Spleen (tissue), 11 donors: Measurements from ENCODE around the gene SYNJ1. TPM values are rescaled to one million over a fixed set of nuclear protein-coding genes. Genes with fewer than 3 reads are reported as not detected.
A peak's percentile ranks its signal among the peaks of the same experiment; 100 is the strongest.

Experiments
- DNase-seq: peaks from one replicate; pipeline ENCODE4 v3.0.0-alpha.2; 2020
- H3K27ac ChIP-seq, 8 donors: fragments of 200-600 bp; sonication (generic) in 7 of 8; 1 replicate in 4 of 8; 2 replicates in 4 of 8; pipeline versions ENCODE4 v1.5.0 to v1.8.0; 2016 to 2021; ENCODE audit warnings: inconsistent platforms in 4 of 8, mild to moderate bottlenecking in 4 of 8, moderate library complexity in 1 of 8
- H3K27me3 ChIP-seq, 7 donors: fragments of 200-600 bp; sonication (generic) in 6 of 7; replicated peaks in 1 of 7; 1 replicate in 4 of 7; 2 replicates in 3 of 7; pipeline versions ENCODE4 v1.5.0 to v1.8.0; 2016 to 2021; ENCODE audit warnings: inconsistent platforms in 3 of 7, mild to moderate bottlenecking in 1 of 7
- H3K36me3 ChIP-seq, 6 donors: fragments of 200-600 bp; sonication (generic) in 5 of 6; 1 replicate in 4 of 6; 2 replicates in 2 of 6; pipeline versions ENCODE4 v1.5.0 to v1.8.0; 2016 to 2021; ENCODE audit warnings: inconsistent platforms in 2 of 6
- H3K4me1 ChIP-seq, 6 donors: fragments of 200-600 bp; sonication (generic) in 5 of 6; 1 replicate in 3 of 6; 2 replicates in 3 of 6; pipeline versions ENCODE4 v1.5.0 to v1.8.0; 2016 to 2021; ENCODE audit warnings: inconsistent platforms in 3 of 6
- H3K4me3 ChIP-seq, 8 donors: fragments of 200-600 bp; sonication (generic) in 7 of 8; 1 replicate in 4 of 8; 2 replicates in 4 of 8; pipeline versions ENCODE4 v1.5.0 to v1.8.0; 2016 to 2021; ENCODE audit warnings: inconsistent platforms in 4 of 8, mild to moderate bottlenecking in 4 of 8, moderate library complexity in 2 of 8
- H3K9me3 ChIP-seq, 8 donors: fragments of 200-600 bp; sonication (generic) in 7 of 8; 1 replicate in 4 of 8; 2 replicates in 4 of 8; pipeline versions ENCODE4 v1.5.0 to v1.8.0; 2016 to 2021; ENCODE audit warnings: inconsistent platforms in 4 of 8
- POLR2A ChIP-seq, 3 donors: fragments of 450-650 bp; IDR thresholded peaks; one replicate each; pipeline ENCODE4 v1.5.1; 2017; ENCODE audit warnings: antibody characterized with exemption in 3 of 3, mild to moderate bottlenecking in 1 of 3
- POLR2AphosphoS5 ChIP-seq, 3 donors: sonication (generic); formaldehyde crosslinking; IDR thresholded peaks; one replicate each; pipeline ENCODE4 v1.5.1; 2017; ENCODE audit warnings: antibody characterized with exemption in 3 of 3
- WGBS, 5 donors: extraction: QIAGEN DNeasy Blood & Tissue Kit in 3 of 5; methylation state at CpG; one replicate each; pipeline versions ENCODE4 v1.1.5 to v1.1.7; 2013 to 2018; 5-methylcytosine and 5-hydroxymethylcytosine counted together
- intact Hi-C: fragments of 100-400 bp; cut with DNase I; formaldehyde crosslinking; loops from one replicate; pipeline ENCODE4 v1.15.0; 2023; ENCODE audit warnings: low total_unique reads
- polyA plus RNA-seq, 3 donors: library from polyadenylated mRNA; stranded (reverse); fragments of 200-250 nt; gene quantifications; one replicate each; pipeline ENCODE4 v1.2.1, GENCODE V29; 2013
- total RNA-seq, 7 donors: library from RNA; depleted of rRNA in 3 of 7; stranded (reverse); fragments of >200 nt in 3 of 7; fragmentation: NEBNext Ultra II Directional in 4 of 7; extraction: Animal tissue kit (Norgen Biotek cat#: 25700) in 4 of 7; gene quantifications; one replicate each; pipeline versions ENCODE4 v1.1.0 to v1.2.1, GENCODE V29; 2016 to 2021
- TF ChIP-seq, protein P1 (sequence below), 11 experiments: fragments of 200-600 bp in 7 of 11; fragments of 450-650 bp in 4 of 11; sonication (generic) in 4 of 11; IDR thresholded peaks in 8 of 11; conservative IDR thresholded peaks in 3 of 11; 1 replicate in 7 of 11; 2 replicates in 4 of 11; pipeline versions ENCODE4 v1.4.0 to v1.8.0; 2016 to 2021; ENCODE audit warnings: antibody characterized with exemption in 11 of 11, inconsistent platforms in 4 of 11, mild to moderate bottlenecking in 1 of 11
- donor health status: healthy with polysubstance abuse.
- donor health status: DM: no; HTN: no; CAD: no; lungs with moderate emphysema.
- donor health status: DM: no; HTN: no; CAD: no.
- donor health status: Bipolar disorder and iron deficiency.
- donor health status: healthy.
- donor health status: DM: no; HTN: no; CAD: no.
- donor health status: DM: yes; HTN: yes; CAD: no.

Gene SYNJ1
- total and polyA plus RNA-seq, 10 donors = 3.3 to 30.3 (median 18.7) TPM

DNA sequence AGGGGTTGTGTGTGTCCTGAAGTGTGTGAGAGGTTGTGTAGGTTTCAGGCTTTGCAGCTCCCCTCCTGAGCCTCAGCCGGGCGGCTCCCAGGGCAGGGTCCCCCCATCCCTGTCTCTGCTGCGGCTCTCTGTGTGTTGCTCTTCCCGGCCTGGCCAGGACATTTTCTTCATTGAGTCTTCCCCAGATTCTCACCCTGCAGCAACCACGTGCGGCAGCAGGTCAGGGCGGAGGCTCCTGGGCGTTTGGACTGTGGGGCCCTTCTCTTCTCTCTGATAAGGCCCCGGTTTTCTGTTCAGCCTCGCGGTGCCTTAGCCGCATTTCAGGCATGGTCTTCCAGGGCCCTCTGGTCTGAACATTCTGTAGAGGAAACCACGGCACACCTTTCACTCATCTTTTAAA, 140.7 kb downstream of the SYNJ1 start:
- Histone ChIP-seq H3K4me3 (no peak overlapping the region), H3K4me1 (no peaks in the 10 kb centered on the region), H3K27ac (no peak overlapping the region), H3K36me3 (no peaks in the 10 kb centered on the region), H3K27me3 (no peaks in the 10 kb centered on the region), H3K9me3 (no peaks in the 10 kb centered on the region)
- WGBS, 5 donors = 79 to 90% (median 88%) methylated on average over 13 of the region's 13 CpGs
- intact Hi-C loops = no loop called here
- peak; percentile 32 for DNase-seq
- TF ChIP-seq, protein P1, sequence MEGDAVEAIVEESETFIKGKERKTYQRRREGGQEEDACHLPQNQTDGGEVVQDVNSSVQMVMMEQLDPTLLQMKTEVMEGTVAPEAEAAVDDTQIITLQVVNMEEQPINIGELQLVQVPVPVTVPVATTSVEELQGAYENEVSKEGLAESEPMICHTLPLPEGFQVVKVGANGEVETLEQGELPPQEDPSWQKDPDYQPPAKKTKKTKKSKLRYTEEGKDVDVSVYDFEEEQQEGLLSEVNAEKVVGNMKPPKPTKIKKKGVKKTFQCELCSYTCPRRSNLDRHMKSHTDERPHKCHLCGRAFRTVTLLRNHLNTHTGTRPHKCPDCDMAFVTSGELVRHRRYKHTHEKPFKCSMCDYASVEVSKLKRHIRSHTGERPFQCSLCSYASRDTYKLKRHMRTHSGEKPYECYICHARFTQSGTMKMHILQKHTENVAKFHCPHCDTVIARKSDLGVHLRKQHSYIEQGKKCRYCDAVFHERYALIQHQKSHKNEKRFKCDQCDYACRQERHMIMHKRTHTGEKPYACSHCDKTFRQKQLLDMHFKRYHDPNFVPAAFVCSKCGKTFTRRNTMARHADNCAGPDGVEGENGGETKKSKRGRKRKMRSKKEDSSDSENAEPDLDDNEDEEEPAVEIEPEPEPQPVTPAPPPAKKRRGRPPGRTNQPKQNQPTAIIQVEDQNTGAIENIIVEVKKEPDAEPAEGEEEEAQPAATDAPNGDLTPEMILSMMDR (IDR thresholded peaks at IDR 0.05 in 8 of 11, conservative IDR thresholded peaks at IDR 0.05 in 3 of 11) = no peak
- no peak for TF ChIP-seq POLR2A (IDR thresholded peaks at IDR 0.05)
- no peak for TF ChIP-seq POLR2AphosphoS5 (IDR thresholded peaks at IDR 0.05)

DNA sequence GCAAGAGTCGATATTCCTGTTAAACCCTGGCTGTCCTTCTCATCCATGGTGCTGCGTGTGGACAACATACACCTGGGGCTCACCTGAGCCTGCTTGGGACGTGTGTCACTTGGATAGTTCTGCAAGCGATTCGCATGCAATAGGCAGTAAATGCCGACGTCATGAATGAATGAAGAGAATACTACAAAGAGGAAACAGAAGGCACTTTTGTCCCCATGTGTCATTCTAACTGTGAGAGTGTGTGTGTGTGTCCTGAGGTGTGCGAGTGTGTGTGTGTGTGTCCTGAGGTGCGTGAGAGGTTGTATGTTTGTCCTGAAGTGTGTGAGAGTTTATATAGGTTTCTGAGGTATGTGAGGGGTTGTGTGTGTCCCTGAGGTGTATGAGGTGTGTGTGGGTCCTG, 141.8 kb downstream of the SYNJ1 start:
- no peaks in the 10 kb centered on the region for H3K4me1 ChIP-seq
- H3K27ac ChIP-seq = no peak overlapping the region
- H3K36me3 ChIP-seq = no peaks in the 10 kb centered on the region
- no peaks in the 10 kb centered on the region for H3K27me3 ChIP-seq
- TF ChIP-seq POLR2AphosphoS5 (IDR thresholded peaks at IDR 0.05) = no peak
- TF ChIP-seq, protein P1 (IDR thresholded peaks at IDR 0.05 in 8 of 11, conservative IDR thresholded peaks at IDR 0.05 in 3 of 11) = no peak
- TF ChIP-seq POLR2A (IDR thresholded peaks at IDR 0.05) = no peak
- 76 to 89% (median 83%) methylated on average over 9 of the region's 9 CpGs for WGBS, 5 donors
- no peak overlapping the region for H3K4me3 ChIP-seq
- no peak for DNase-seq
- intact Hi-C loops = no loop called here
- no peaks in the 10 kb centered on the region for H3K9me3 ChIP-seq

DNA sequence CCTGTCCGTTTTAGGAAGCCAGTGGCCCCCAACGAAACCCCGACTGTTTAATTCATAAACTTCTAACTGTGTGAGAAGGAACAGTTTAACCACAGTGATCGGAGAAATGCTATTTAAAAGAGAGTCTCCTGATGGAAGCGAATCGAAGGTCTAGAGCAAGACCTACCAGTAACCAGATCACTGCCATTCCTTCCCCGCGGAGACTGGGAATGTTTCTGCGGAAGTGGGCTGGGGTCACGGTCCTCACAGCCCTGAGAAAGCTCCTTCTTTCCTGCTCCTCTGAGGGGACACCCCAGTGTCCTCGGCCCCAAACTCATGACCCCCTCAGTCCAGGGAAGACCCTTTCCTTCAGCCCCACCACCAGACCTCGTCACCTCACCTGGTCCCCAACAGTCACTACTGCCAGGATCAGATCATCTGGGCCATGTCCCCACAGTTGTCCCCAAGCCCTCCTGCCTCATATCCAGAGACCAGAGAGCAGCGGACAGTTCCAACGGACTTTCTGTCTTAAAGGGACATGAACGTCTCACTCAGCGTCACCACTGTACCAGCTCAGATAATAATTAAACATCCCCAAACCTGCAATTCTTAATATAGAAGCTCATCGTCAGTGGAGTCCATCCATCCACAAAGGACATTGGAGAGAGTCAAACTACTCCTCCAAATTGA, 142.6 kb downstream of the SYNJ1 start, which contains the start of gene TCP10L:
Gene TCP10L, minus strand, starts transcription at position 482 of the 669 bp plus-strand sequence. CDS start 1,219 bp downstream, outside the sequence.
- no peaks in the 10 kb centered on the region for H3K4me1 ChIP-seq
- intact Hi-C loops = no loop called here
- TF ChIP-seq, protein P1 (IDR thresholded peaks at IDR 0.05 in 8 of 11, conservative IDR thresholded peaks at IDR 0.05 in 3 of 11) = no peak
- no peak for TF ChIP-seq POLR2A (IDR thresholded peaks at IDR 0.05)
- TF ChIP-seq POLR2AphosphoS5 (IDR thresholded peaks at IDR 0.05) = no peak
- DNase-seq = no peak
- H3K27ac ChIP-seq = no peak within 1 kb of the TSS
- 73 to 87% (median 81%) methylated on average over 17 of the region's 17 CpGs for WGBS, 5 donors
- no peaks in the 10 kb centered on the region for H3K9me3 ChIP-seq
- H3K36me3 ChIP-seq = no peaks in the 10 kb centered on the region
- H3K4me3 ChIP-seq = no peak within 1 kb of the TSS
- no peaks in the 10 kb centered on the region for H3K27me3 ChIP-seq

DNA sequence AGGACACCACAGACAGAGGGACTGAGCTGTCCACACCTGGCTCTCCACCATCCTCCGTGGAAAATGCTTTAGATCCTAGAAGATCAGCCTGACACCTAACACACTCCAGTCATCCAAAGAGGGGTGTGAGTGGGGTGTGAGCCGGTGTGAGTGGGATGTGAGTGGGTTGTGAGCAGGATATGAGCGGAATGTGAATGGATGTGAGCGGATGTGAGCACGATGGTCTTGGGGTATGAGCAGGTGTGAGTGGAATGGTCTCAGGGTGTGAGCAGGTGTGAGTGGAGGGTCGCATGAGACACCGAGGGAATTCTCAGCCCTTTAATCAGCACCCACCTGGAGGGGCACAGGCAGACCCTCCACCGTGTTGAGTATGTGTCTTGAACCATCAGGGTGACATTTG, 143.3 kb downstream of the SYNJ1 start:
- no peak for TF ChIP-seq POLR2AphosphoS5 (IDR thresholded peaks at IDR 0.05)
- Histone ChIP-seq H3K27me3 (no peaks in the 10 kb centered on the region), H3K4me3 (no peak overlapping the region), H3K27ac (no peak overlapping the region), H3K4me1 (no peaks in the 10 kb centered on the region), H3K36me3 (no peaks in the 10 kb centered on the region), H3K9me3 (no peaks in the 10 kb centered on the region)
- DNase-seq = no peak
- intact Hi-C loops = no loop called here
- WGBS, 5 donors = 80 to 89% (median 85%) methylated on average over 7 to 8 of the region's 8 CpGs
